NCI-H446 treated with DMSO at 0.1 percent for 48 hours (cell line): ENCODE data around the gene C1QTNF9.
"Not testable (repeated sequence)": the region's sequence is repeated elsewhere in the genome, so short reads cannot be mapped to it uniquely, and the experiment has no call there.

Experiments used
- DNase-seq: peaks from one replicate; lab custom pipeline; 2025; lab: John Stamatoyannopoulos, UW

The C1QTNF9 gene

DNA sequence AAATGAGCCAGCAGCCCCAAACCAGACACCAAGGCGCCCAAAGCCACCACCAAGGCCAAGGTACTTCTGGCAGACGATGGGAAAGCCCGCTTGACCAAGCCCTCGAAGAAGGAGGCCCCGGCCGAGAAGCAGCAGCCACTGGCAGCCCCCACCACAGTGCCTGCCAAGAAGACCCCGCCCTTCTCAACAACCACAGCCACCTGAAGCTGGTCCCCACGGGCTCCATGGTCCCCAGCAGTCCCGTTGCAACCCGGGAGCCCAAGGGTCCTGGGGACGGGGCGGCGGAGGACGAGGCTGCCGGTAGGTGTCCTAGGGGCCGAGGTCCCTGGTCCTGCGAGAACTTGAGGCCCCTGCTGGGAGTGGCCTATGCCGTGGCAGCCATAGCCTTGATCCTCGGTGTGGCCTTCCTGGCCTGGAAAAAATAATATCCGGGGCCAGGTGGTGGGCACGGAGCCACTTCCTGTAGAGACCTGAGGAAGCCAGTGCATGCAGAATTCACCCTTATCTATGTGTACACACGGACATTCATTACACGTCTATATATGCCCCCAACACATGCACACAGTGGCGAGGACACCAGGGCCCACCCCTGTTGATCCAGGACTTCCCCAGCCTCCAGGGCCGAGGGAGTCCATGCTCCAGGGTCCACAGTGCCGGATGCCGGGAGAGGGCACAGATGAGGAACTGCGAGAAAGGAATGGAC, 13.8 kb downstream of the C1QTNF9 start:
- no peak for DNase-seq

- no peak for DNase-seq
Measured at GRCh38 chr13:24323739-24324075, 14.3 kb downstream of the C1QTNF9 start.

DNA sequence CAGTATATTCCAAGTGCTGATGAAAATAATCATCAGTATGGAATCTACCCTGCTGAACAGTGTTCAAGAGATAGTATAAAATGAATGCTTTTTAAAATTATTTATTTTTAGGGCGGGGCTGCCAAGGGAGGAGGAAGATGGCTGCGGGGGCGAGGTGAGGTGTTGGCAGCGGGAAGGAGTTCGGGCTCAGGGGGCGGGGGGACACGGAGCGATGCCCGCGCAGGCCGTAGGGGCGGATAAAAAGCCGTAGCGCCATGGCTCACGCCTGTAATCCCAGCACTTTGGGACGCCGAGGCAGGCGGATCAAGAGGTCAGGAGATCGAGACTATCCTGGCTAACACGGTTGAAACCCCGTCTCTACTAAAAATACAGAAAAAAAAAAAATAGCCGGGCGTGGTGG, 18.2 kb downstream of the C1QTNF9 start:
- not testable (repeated sequence) for DNase-seq

GRCh38 chr13:24328145-24328544, 18.8 kb downstream of the C1QTNF9 start:
- DNase-seq, result no peak

DNA sequence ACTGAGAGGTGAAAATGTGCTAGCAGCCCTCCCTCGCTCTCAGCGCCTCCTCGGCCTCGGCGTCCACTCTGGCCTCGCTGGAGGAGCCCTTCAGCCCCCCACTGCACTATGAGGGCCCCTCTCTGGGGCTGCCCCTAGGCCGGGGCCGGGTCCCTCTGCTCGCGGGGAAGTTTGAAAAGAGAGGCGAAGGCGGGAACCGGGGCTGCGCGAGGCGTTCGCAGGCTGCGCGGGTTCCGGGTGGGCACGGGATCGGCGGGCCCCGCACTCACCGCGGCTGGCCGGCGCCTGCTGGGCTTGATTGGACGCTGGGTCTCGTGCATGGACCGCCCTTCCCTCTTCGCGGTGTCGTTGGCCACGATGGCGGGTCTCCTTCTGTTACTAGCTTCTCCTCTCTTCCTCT, 29.3 kb downstream of the C1QTNF9 start:
- no peak for DNase-seq

GRCh38 chr13:24339937-24340607, 30.7 kb downstream of the C1QTNF9 start:
- DNase-seq, result no peak

DNA sequence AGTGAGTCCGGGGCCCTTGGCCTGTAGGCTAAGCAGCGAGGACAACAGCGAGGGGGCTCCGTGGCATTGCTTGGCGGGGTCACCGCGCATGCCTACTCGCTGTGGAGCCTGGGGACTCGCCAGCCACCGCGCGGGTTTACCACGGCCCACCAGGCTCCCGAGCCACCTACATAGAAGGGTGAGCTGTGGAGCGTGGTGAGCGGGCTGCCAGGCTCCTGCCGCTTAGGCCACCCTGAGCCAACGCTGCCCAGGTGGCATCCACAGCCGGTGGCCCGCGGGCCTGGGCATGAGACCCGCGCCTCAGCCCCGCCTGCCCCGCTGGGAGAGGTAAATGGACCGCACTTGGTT, 31.2 kb downstream of the C1QTNF9 start:
- DNase-seq, result no peak

DNA sequence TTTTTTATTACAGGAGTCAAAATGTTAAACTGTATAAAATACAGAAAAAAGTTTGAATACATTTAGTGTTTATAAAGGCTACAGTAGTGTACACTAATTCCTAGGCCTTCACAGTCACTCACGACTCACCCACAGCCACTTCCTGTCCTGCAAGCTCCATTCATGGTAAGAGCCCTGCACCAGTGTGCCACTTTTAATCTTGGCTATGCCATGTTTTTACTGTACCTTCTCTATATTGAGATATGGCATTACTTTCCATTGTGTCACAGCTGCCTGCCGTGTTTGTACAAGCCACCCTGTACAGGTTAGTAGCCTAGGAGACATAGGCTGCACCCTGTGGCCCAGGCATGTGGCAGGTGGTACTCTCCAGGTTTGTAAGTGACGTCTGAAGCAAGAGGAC, 32.1 kb downstream of the C1QTNF9 start:
- DNase-seq, result no peak

DNA sequence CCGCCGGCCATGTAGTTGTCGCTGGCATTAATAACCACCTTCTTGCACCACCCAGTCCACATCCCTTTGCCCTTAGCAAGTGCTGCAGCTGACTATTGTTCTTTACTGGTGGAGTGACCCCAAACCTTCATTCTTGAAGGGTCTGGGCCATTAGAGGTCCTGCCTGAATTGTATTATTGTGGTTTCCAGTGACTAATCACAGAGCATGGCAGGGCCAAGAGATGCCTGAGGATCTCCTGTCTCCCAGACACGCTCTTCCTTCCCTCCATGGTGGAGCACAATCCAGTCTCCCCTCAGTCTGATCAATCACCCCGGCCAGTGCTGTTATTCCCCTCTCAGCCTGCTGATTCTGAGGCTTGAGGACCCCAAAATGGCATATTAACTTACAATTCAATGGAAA, 39.0 kb downstream of the C1QTNF9 start:
- DNase-seq, result no peak

GRCh38 chr13:24348797-24349515, 39.6 kb downstream of the C1QTNF9 start:
- no peak for DNase-seq

- DNase-seq, result not testable (repeated sequence)
Measured at GRCh38 chr13:24349778-24350664, 40.6 kb downstream of the C1QTNF9 start.

- DNase-seq, result no peak
Measured at GRCh38 chr13:24351423-24351822, 42.0 kb downstream of the C1QTNF9 start.

GRCh38 chr13:24353736-24354135, 44.4 kb downstream of the C1QTNF9 start:
- no peak for DNase-seq

GRCh38 chr13:24355103-24355502, 45.7 kb downstream of the C1QTNF9 start:
- no peak for DNase-seq

- no peak for DNase-seq
Measured at GRCh38 chr13:24356270-24356669, 46.9 kb downstream of the C1QTNF9 start.

- no peak for DNase-seq
Measured at GRCh38 chr13:24356837-24357236, 47.5 kb downstream of the C1QTNF9 start.

GRCh38 chr13:24357756-24358155, 48.4 kb downstream of the C1QTNF9 start:
- no peak for DNase-seq

- not testable (repeated sequence) for DNase-seq
Measured at GRCh38 chr13:24358836-24359235, 49.5 kb downstream of the C1QTNF9 start.

DNA sequence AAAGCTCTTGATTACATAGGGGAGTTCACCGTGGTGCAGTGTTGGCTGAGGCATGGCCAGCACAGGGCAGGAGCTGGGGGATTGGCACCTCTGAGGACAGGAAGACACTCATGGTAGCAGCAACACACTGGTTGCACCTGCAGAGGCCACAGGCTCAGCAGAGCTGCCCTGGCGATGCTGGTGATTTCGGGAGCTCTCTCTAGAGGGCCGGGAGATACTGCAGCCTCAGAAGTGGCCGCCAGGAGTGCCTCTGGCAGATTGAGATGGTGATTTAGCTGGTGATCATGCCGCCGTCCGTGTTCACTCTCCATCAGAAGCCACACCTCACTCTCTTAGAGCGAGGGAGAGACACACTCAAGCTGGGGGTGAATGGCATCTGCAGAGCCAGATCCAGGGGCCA, 49.9 kb downstream of the C1QTNF9 start:
- not testable (repeated sequence) for DNase-seq

DNA sequence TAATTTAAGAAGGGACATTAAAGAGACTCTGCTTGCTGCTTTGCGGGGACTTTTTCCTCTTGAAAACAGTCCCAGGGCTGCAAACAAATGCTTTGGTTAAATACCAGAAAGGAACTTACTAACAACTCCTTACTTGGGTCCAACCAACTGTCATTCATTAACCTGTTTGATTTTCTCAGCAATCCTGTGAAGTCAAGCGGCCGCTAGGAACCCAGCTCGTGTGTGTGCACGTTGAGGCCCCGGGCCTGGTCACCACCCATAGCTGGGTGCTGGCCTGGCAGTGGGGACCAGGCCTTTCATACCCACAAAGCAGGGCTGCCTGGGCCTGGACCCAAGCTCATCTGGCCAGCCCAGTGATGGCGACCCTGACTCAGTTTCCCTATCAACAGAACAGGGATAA, 50.7 kb downstream of the C1QTNF9 start:
- no peak for DNase-seq

GRCh38 chr13:24361113-24361512, 51.7 kb downstream of the C1QTNF9 start:
- no peak for DNase-seq

- no peak for DNase-seq
Measured at GRCh38 chr13:24361852-24362366, 52.5 kb downstream of the C1QTNF9 start.
